H1 (cell line): ENCODE measurements around the gene KIAA1614. TPM values are rescaled to one million over a fixed set of nuclear protein-coding genes. Genes with fewer than 3 reads are reported as not detected.
A peak's percentile ranks its signal among the peaks of the same experiment; 100 is the strongest.

ENCODE experiments used
- CTCF ChIA-PET: fragments of 300-600 bp; sonication (Branson Sonifier 250); formaldehyde crosslinking; loops from one replicate; lab custom pipeline; 2021; ENCODE audit not compliant: partially characterized antibody; lab: Charles Lee
- POLR2A ChIA-PET: fragments of 300-600 bp; sonication (Branson Sonifier 250); formaldehyde crosslinking; loops from one replicate; lab custom pipeline; 2021; ENCODE audit warnings: inconsistent platforms; ENCODE audit not compliant: partially characterized antibody; lab: Charles Lee
- DNase-seq, 2 experiments: peaks; one replicate each; pipeline versions ENCODE4 v3.0.0 to v3.0.0-alpha.2; 2010 to 2022; ENCODE audit warnings: low spot score in 2 of 2, low read depth in 1 of 2, mixed read lengths in 1 of 2
- FAIRE-seq: peaks from 2 replicates; lab custom pipeline; 2011; peaks lifted over from hg19 to GRCh38; lab: Jason Lieb, UNC
- H2AFZ ChIP-seq: 2 replicates; pipeline ENCODE4 v1.8.1; 2012; ENCODE audit warnings: low read length, inconsistent platforms
- H2AK5ac ChIP-seq: 2 replicates; pipeline ENCODE4 v1.6.1; 2013; ENCODE audit warnings: low read depth, low read length
- H2BK120ac ChIP-seq: replicated peaks from 2 replicates; pipeline ENCODE3; 2013; ENCODE audit warnings: low read depth, low read length, inconsistent platforms
- H2BK12ac ChIP-seq: 2 replicates; pipeline ENCODE4 v1.6.1; 2013; ENCODE audit warnings: low read depth, low read length
- H2BK15ac ChIP-seq: 2 replicates; pipeline ENCODE4 v1.6.1; 2013; ENCODE audit warnings: low read length
- H2BK20ac ChIP-seq: 2 replicates; pipeline ENCODE4 v1.6.1; 2013; ENCODE audit warnings: low read length
- H2BK5ac ChIP-seq: 2 replicates; pipeline ENCODE4 v1.6.1; 2013; ENCODE audit warnings: low read depth, low read length
- H3K14ac ChIP-seq: 2 replicates; pipeline ENCODE4 v1.6.1; 2013; ENCODE audit warnings: inconsistent platforms; ENCODE audit not compliant: insufficient read length
- H3K18ac ChIP-seq: 2 replicates; pipeline ENCODE4 v1.6.1; 2013; ENCODE audit warnings: low read length; ENCODE audit errors: extremely low read depth
- H3K23ac ChIP-seq: 2 replicates; pipeline ENCODE4 v1.6.1; 2013; ENCODE audit warnings: inconsistent platforms; ENCODE audit not compliant: insufficient read length
- H3K23me2 ChIP-seq: 2 replicates; pipeline ENCODE4 v1.6.1; 2013; ENCODE audit warnings: low read depth, low read length
- H3K27ac ChIP-seq: 2 replicates; pipeline ENCODE4 v1.6.1; 2011; ENCODE audit warnings: low read depth, low read length, inconsistent platforms
- H3K27me3 ChIP-seq, 4 experiments: replicated peaks in 1 of 4; 1 replicate in 1 of 4; 2 replicates in 3 of 4; pipeline versions ENCODE4 v1.6.1 to v1.8.1; 2011 to 2013; ENCODE audit warnings: low read length in 3 of 4, mild to moderate bottlenecking in 3 of 4, inconsistent platforms in 2 of 4, mixed read lengths in 2 of 4, moderate library complexity in 1 of 4; ENCODE audit not compliant: control insufficient read depth in 3 of 4, insufficient read depth in 3 of 4; ENCODE audit errors: extremely low read depth in 1 of 4
- H3K36me3 ChIP-seq, 4 experiments: 2 replicates each; pipeline versions ENCODE4 v1.6.1 to v1.8.1; 2011 to 2013; ENCODE audit warnings: mild to moderate bottlenecking in 4 of 4, low read length in 3 of 4, moderate library complexity in 2 of 4, control low read depth in 1 of 4, inconsistent platforms in 1 of 4; ENCODE audit not compliant: insufficient read depth in 4 of 4, control insufficient read depth in 2 of 4
- H3K4ac ChIP-seq: replicated peaks from 2 replicates; pipeline ENCODE3; 2013; ENCODE audit warnings: low read length, low read depth, mixed read lengths, inconsistent platforms; ENCODE audit not compliant: insufficient read length
- H3K4me1 ChIP-seq, 4 experiments: replicated peaks in 1 of 4; 1 replicate in 1 of 4; 2 replicates in 3 of 4; pipeline versions ENCODE4 v1.6.1 to v1.8.1; 2011 to 2013; ENCODE audit warnings: low read length in 3 of 4, inconsistent platforms in 2 of 4, mixed read lengths in 1 of 4; ENCODE audit not compliant: insufficient read depth in 4 of 4, control insufficient read depth in 3 of 4
- H3K4me2 ChIP-seq, 2 experiments: 2 replicates each; pipeline versions ENCODE4 v1.6.1 to v1.8.1; 2011 to 2013; ENCODE audit warnings: low read depth in 2 of 2, low read length in 2 of 2, control low read depth in 1 of 2, inconsistent platforms in 1 of 2, mild to moderate bottlenecking in 1 of 2; ENCODE audit not compliant: insufficient read depth in 1 of 2
- H3K4me3 ChIP-seq, 4 experiments: fragments of 200-600, 300-600 bp in 1 of 4; sonication (generic), shearing (Covaris generic), sonication (Bioruptor Twin) in 1 of 4; 2 replicates each; pipeline versions ENCODE4 v1.5.1 to v1.8.1; 2011 to 2016; ENCODE audit warnings: low read length in 4 of 4, low read depth in 3 of 4, control low read depth in 2 of 4, inconsistent platforms in 2 of 4, mild to moderate bottlenecking in 2 of 4, mixed read lengths in 1 of 4, moderate library complexity in 1 of 4; ENCODE audit not compliant: insufficient read depth in 2 of 4; ENCODE audit errors: extremely low read depth in 1 of 4
- H3K56ac ChIP-seq: replicated peaks from 2 replicates; pipeline ENCODE3; 2013; ENCODE audit warnings: low read depth, mild to moderate bottlenecking, mixed read lengths, low read length, inconsistent platforms; ENCODE audit not compliant: insufficient read length
- H3K79me1 ChIP-seq: 2 replicates; pipeline ENCODE4 v1.6.1; 2013; ENCODE audit warnings: low read depth, low read length, control low read depth
- H3K79me2 ChIP-seq, 2 experiments: 2 replicates each; pipeline versions ENCODE4 v1.6.1 to v1.8.1; 2012 to 2013; ENCODE audit warnings: low read length in 2 of 2, mild to moderate bottlenecking in 2 of 2, inconsistent platforms in 1 of 2; ENCODE audit not compliant: insufficient read depth in 2 of 2, control insufficient read depth in 1 of 2
- H3K9ac ChIP-seq, 4 experiments: replicated peaks in 1 of 4; 1 replicate in 1 of 4; 2 replicates in 3 of 4; pipeline versions ENCODE4 v1.6.1 to v1.8.1; 2011 to 2013; ENCODE audit warnings: low read depth in 3 of 4, low read length in 3 of 4, control low read depth in 2 of 4, mild to moderate bottlenecking in 2 of 4, moderate library complexity in 2 of 4, inconsistent platforms in 1 of 4; ENCODE audit errors: extremely low read depth in 1 of 4
- H3K9me3 ChIP-seq, 2 experiments: 2 replicates each; pipeline versions ENCODE4 v1.6.1 to v1.8.1; 2012 to 2013; ENCODE audit warnings: mild to moderate bottlenecking in 2 of 2, moderate library complexity in 2 of 2, control low read depth in 1 of 2, inconsistent platforms in 1 of 2, low read depth in 1 of 2, low read length in 1 of 2, mixed read lengths in 1 of 2; ENCODE audit not compliant: insufficient read depth in 2 of 2
- H4K20me1 ChIP-seq, 2 experiments: replicated peaks in 1 of 2; 2 replicates each; pipeline versions ENCODE3 to v1.8.1; 2011 to 2013; ENCODE audit warnings: inconsistent platforms in 2 of 2, low read length in 2 of 2, mild to moderate bottlenecking in 1 of 2; ENCODE audit not compliant: insufficient read depth in 2 of 2, control insufficient read depth in 1 of 2
- H4K5ac ChIP-seq: 2 replicates; pipeline ENCODE4 v1.6.1; 2013; ENCODE audit warnings: low read length, low read depth, mixed read lengths, inconsistent platforms; ENCODE audit not compliant: insufficient read length
- H4K8ac ChIP-seq: 2 replicates; pipeline ENCODE4 v1.8.0; 2013; ENCODE audit warnings: mild to moderate bottlenecking, moderate library complexity, low read length, inconsistent platforms; ENCODE audit not compliant: insufficient read depth; ENCODE audit errors: extremely low read depth
- H4K91ac ChIP-seq: replicated peaks from 2 replicates; pipeline ENCODE3; 2013; ENCODE audit warnings: low read length, mixed read lengths, inconsistent platforms; ENCODE audit not compliant: insufficient read length
- CTBP2 ChIP-seq: IDR thresholded peaks from 2 replicates; pipeline ENCODE4 v1.7.0; 2011; ENCODE audit warnings: borderline replicate concordance, mild to moderate bottlenecking, moderate library complexity, mixed read lengths, low read length; ENCODE audit not compliant: insufficient read depth, insufficient read length
- NRF1 ChIP-seq: IDR thresholded peaks from 2 replicates; pipeline ENCODE4 v1.6.1; 2011; ENCODE audit warnings: mild to moderate bottlenecking, low read depth, low read length, improper control_type of control experiment
- SIN3A ChIP-seq, 2 experiments: IDR thresholded peaks in 1 of 2; conservative IDR thresholded peaks in 1 of 2; 2 replicates each; pipeline ENCODE4 v1.6.1; 2011 to 2012; ENCODE audit warnings: low read length in 2 of 2, improper control_type of control experiment in 1 of 2, low read depth in 1 of 2, mild to moderate bottlenecking in 1 of 2
- SRF ChIP-seq: IDR thresholded peaks from 2 replicates; pipeline ENCODE4 v1.6.1; 2011; ENCODE audit warnings: mild to moderate bottlenecking, low read depth, low read length, moderate library complexity
- WGBS, 2 experiments: shearing (Covaris generic) in 1 of 2; methylation state at CpG; one replicate each; pipeline versions ENCODE4 v1.1.6 to v1.1.7; 2013 to 2015; ENCODE audit warnings: low lambda C conversion rate in 2 of 2, mixed read lengths in 2 of 2, inconsistent platforms in 1 of 2, low coverage in 1 of 2, missing lambda C conversion rate in 1 of 2; ENCODE audit not compliant: insufficient replicate concordance in 2 of 2, insufficient coverage in 1 of 2, insufficient read length in 1 of 2; ENCODE audit errors: extremely low coverage in 1 of 2, missing lambda C conversion rate in 1 of 2; 5-methylcytosine and 5-hydroxymethylcytosine counted together
- polyA plus RNA-seq, 7 experiments: library from polyadenylated mRNA; depleted of rRNA in 3 of 7; stranded (reverse) in 5 of 7; unstranded in 2 of 7; fragments of >200 nt in 5 of 7; fragments of 200-250 nt in 2 of 7; gene quantifications; 1 replicate in 5 of 7; 2 replicates in 1 of 7; 4 replicates in 1 of 7; pipeline versions ENCODE4 v1.2.1 to v1.2.3, GENCODE V29; 2011 to 2013; ENCODE audit warnings: missing spikeins in 2 of 7, mixed read lengths in 2 of 7
- total RNA-seq: library from RNA; stranded (reverse); fragmentation: NEBNext Ultra II Directional; extraction: Animal tissue kit (Norgen Biotek cat#: 25700); gene quantifications from 2 replicates; pipeline ENCODE4 v1.2.1, GENCODE V29; 2021

Gene KIAA1614
- total and polyA plus RNA-seq, 2 of the 8 experiments (the other 6 are each of a cell fraction or from before 2014, with no cell fraction given), result 1.3 to 3.1 TPM

DNA sequence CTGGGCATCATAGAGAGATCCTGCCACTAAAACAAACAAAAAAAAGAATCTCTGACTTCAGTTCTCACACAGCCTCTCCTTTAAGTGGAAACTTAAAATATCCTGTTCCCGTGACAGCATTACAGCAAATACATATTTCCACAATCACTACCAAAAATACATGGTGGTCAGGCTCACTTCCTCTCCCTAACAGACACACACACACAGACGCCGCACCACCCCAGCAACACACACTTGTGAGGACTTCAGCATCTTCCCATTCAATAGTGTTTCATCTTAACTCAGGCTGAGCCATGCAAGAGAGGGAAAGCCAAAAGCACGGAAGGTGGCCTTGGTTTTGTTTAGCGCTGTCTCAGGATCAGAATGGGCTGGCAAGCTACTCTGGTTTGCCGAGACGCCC, 21.9 kb downstream of the KIAA1614 start:
- Histone ChIP-seq H2AFZ (no peak overlapping the region), H3K36me3 (peaks cover 0 to 3% (median under 1%) of the 10 kb centered on the region in 4 experiments; a peak in 1 of 8 replicates), H3K79me2 (no peaks in the 10 kb centered on the region), H3K4me1 (peaks cover 0 to 5% (median 2%) of the 10 kb centered on the region in 4 experiments; a peak in 3 of 7 replicates), H2BK120ac (no peak overlapping the region), H2BK20ac (no peak overlapping the region), H4K5ac (no peak overlapping the region), H2BK5ac (no peak overlapping the region), H3K56ac (no peak overlapping the region), H4K8ac (no peak overlapping the region), H3K9ac (no peak overlapping the region), H3K4me3 (no peak overlapping the region), H3K9me3 (no peaks in the 10 kb centered on the region), H3K27ac (no peak overlapping the region), H3K4ac (no peak overlapping the region), H3K4me2 (no peak overlapping the region), H2AK5ac (no peak overlapping the region), H3K14ac (no peak overlapping the region), H3K79me1 (no peaks in the 10 kb centered on the region), H3K23ac (no peak overlapping the region), H3K27me3 (no peaks in the 10 kb centered on the region), H2BK12ac (peak overlapping the region; percentile 39; the same call in 1 of the 2 replicates), H4K20me1 (peaks cover 0 to 4% of the 10 kb centered on the region in 2 experiments), H3K23me2 (no peaks in the 10 kb centered on the region), H3K18ac (no peak overlapping the region), H2BK15ac (no peak overlapping the region), H4K91ac (no peak overlapping the region)
- DNase-seq (no peak), FAIRE-seq (no peak)
- POLR2A ChIA-PET, result interaction anchor here (2.5 kb wide), 1 partner anchor 12 kb away, joined by 7 read pairs; no protein-coding TSS in a partner anchor
- CTCF ChIA-PET, result interaction anchor here (1.0 kb wide), 1 partner anchor 28 kb away, joined by 3 read pairs; no protein-coding TSS in a partner anchor
- WGBS, 2 experiments, result 95% methylated on average over 7 of the region's 7 CpGs; no CpG with 5 or more reads in 1 of the 2 experiments
- TF ChIP-seq NRF1 (no peak), SRF (no peak), CTBP2 (no peak), SIN3A (conservative IDR thresholded peaks at IDR 0.05 in 1 of 2, IDR thresholded peaks at IDR 0.05 in 1 of 2; ENCODE audit: low read depth in 1 of 2, low read length in 2 of 2) (no peak)
